ENCODE measurements around the gene LRP2.
"Not testable (repeated sequence)": the region's sequence is repeated elsewhere in the genome, so short reads cannot be mapped to it uniquely, and the experiment has no call there.

The LRP2 gene

GRCh38 chr2:169362118-169362893 lies at the start of gene LRP2:
TSS of gene LRP2 (minus strand) at chr2:169362534. CDS start at chr2:169362399, 135 bp downstream.
- DNase-seq (ENCODE audit: low read depth, low spot score): no peak
- H3K27ac ChIP-seq: no peak within 1 kb of the TSS

GRCh38 chr2:169406891-169407290 lies 44.6 kb upstream of the LRP2 start:
- no peak for DNase-seq (ENCODE audit: low read depth, low spot score)

GRCh38 chr2:169399491-169399890 lies 37.2 kb upstream of the LRP2 start:
- not testable (repeated sequence) for DNase-seq (ENCODE audit: low read depth, low spot score); H3K27ac ChIP-seq

More at GRCh38 chr2:169406891-169407290, 44.6 kb upstream of the LRP2 start:
- no peak overlapping the region for H3K27ac ChIP-seq

- no peak overlapping the region for H3K27ac ChIP-seq
- DNase-seq (ENCODE audit: low read depth, low spot score): no peak
These were observed 35.4 kb upstream of the LRP2 start for GRCh38 chr2:169397697-169398096.

- no peak overlapping the region for H3K27ac ChIP-seq
- DNase-seq (ENCODE audit: low read depth, low spot score): no peak
These were observed 33.6 kb upstream of the LRP2 start for GRCh38 chr2:169395821-169396374.

- H3K27ac ChIP-seq: no peak overlapping the region
- DNase-seq (ENCODE audit: low read depth, low spot score): peak; percentile 8
These were observed 30.8 kb upstream of the LRP2 start for GRCh38 chr2:169393068-169393590.

GRCh38 chr2:169391236-169391635 lies 28.9 kb upstream of the LRP2 start:
- no peak overlapping the region for H3K27ac ChIP-seq
- DNase-seq (ENCODE audit: low read depth, low spot score): no peak

GRCh38 chr2:169388161-169388560 lies 25.8 kb upstream of the LRP2 start:
- no peak for DNase-seq (ENCODE audit: low read depth, low spot score)
- H3K27ac ChIP-seq: no peak overlapping the region

- H3K27ac ChIP-seq: no peak overlapping the region
- no peak for DNase-seq (ENCODE audit: low read depth, low spot score)
These were observed 24.4 kb upstream of the LRP2 start for GRCh38 chr2:169386722-169387121.

GRCh38 chr2:169384816-169385215 lies 22.5 kb upstream of the LRP2 start:
- no peak for DNase-seq (ENCODE audit: low read depth, low spot score)
- H3K27ac ChIP-seq: no peak overlapping the region

- no peak for DNase-seq (ENCODE audit: low read depth, low spot score)
These were observed 10.2 kb upstream of the LRP2 start for GRCh38 chr2:169372561-169372960.

GRCh38 chr2:169366066-169366465 lies 3.7 kb upstream of the LRP2 start:
- DNase-seq (ENCODE audit: low read depth, low spot score): no peak
- no peak overlapping the region for H3K27ac ChIP-seq

More at GRCh38 chr2:169372561-169372960, 10.2 kb upstream of the LRP2 start:
- H3K27ac ChIP-seq: no peak overlapping the region

- no peak for DNase-seq (ENCODE audit: low read depth, low spot score)
- H3K27ac ChIP-seq: no peak overlapping the region
These were observed 2.7 kb upstream of the LRP2 start for GRCh38 chr2:169365029-169365480.

GRCh38 chr2:169363560-169364150 lies 1.3 kb upstream of the LRP2 start:
- no peak for DNase-seq (ENCODE audit: low read depth, low spot score)
- no peak overlapping the region for H3K27ac ChIP-seq

- no peak overlapping the region for H3K27ac ChIP-seq
- no peak for DNase-seq (ENCODE audit: low read depth, low spot score)
These were observed 693 bp upstream of the LRP2 start for GRCh38 chr2:169362894-169363559.

- no peak overlapping the region for H3K27ac ChIP-seq
- DNase-seq (ENCODE audit: low read depth, low spot score): no peak
These were observed 622 bp downstream of the LRP2 start for GRCh38 chr2:169361706-169362117.

GRCh38 chr2:169360984-169361705 lies 1.2 kb downstream of the LRP2 start:
- DNase-seq (ENCODE audit: low read depth, low spot score): no peak
- H3K27ac ChIP-seq: no peak overlapping the region

GRCh38 chr2:169358016-169358415 lies 4.3 kb downstream of the LRP2 start:
- DNase-seq (ENCODE audit: low read depth, low spot score): no peak
- no peak overlapping the region for H3K27ac ChIP-seq

GRCh38 chr2:169354244-169354643 lies 8.1 kb downstream of the LRP2 start:
- H3K27ac ChIP-seq: no peak overlapping the region
- no peak for DNase-seq (ENCODE audit: low read depth, low spot score)

- no peak for DNase-seq (ENCODE audit: low read depth, low spot score)
- no peak overlapping the region for H3K27ac ChIP-seq
These were observed 10.6 kb downstream of the LRP2 start for GRCh38 chr2:169351725-169352124.

All from epithelial cell of prostate (primary cell).